Thoracic aorta (tissue), 2 donors: ENCODE data around the gene FKBP1B. TPM values are rescaled to one million over a fixed set of nuclear protein-coding genes. Genes with fewer than 3 reads are reported as not detected.
A peak's percentile ranks its signal among the peaks of the same experiment; 100 is the strongest.
"Not testable (repeated sequence)": the region's sequence is repeated elsewhere in the genome, so short reads cannot be mapped to it uniquely, and the experiment has no call there.

ENCODE experiments used
- ATAC-seq: fragments of 150-250 bp; one replicate; pipeline ENCODE4 v1.8.0; 2017; ENCODE audit warnings: low read depth; ENCODE audit not compliant: insufficient number of reproducible peaks, low FRiP score
- DNase-seq: peaks from one replicate; pipeline ENCODE4 v3.0.0-alpha.2; 2020; ENCODE audit warnings: low spot score
- H3K27ac ChIP-seq, 2 donors: fragments of 200-600 bp; sonication (generic); 1 replicate in 1 of 2; 2 replicates in 1 of 2; pipeline ENCODE4 v1.5.1; 2016; ENCODE audit warnings: mild to moderate bottlenecking in 2 of 2, moderate library complexity in 2 of 2
- H3K27me3 ChIP-seq: fragments of 200-600 bp; sonication (generic); replicated peaks from 2 replicates; pipeline ENCODE4 v1.6.0; 2016; ENCODE audit warnings: mild to moderate bottlenecking; ENCODE audit not compliant: insufficient read depth
- H3K36me3 ChIP-seq: fragments of 200-600 bp; sonication (generic); one replicate; pipeline ENCODE4 v1.5.1; 2016
- H3K4me1 ChIP-seq, 2 donors: fragments of 200-600 bp; sonication (generic); 1 replicate in 1 of 2; 2 replicates in 1 of 2; pipeline versions ENCODE4 v1.5.1 to v1.6.0; 2016; ENCODE audit warnings: low read depth in 2 of 2, mild to moderate bottlenecking in 1 of 2; ENCODE audit not compliant: control insufficient read depth in 1 of 2
- H3K4me3 ChIP-seq: fragments of 200-600 bp; sonication (generic); 2 replicates; pipeline ENCODE4 v1.5.1; 2016; ENCODE audit warnings: mild to moderate bottlenecking
- H3K9me3 ChIP-seq: fragments of 200-600 bp; sonication (generic); 2 replicates; pipeline ENCODE4 v1.5.1; 2016
- total RNA-seq, 2 donors: library from RNA; depleted of rRNA; stranded (reverse); fragments of >200 nt; gene quantifications; one replicate each; pipeline versions ENCODE4 v1.1.0 to v1.2.3, GENCODE V29; 2016
- TF ChIP-seq, protein P1 (sequence below): fragments of 200-600 bp; sonication (generic); IDR thresholded peaks from one replicate; pipeline ENCODE4 v1.5.1; 2019; ENCODE audit warnings: antibody characterized with exemption

The FKBP1B gene
- total RNA-seq, 2 donors from 2014 or later: 7.3 to 12.5 TPM

DNA sequence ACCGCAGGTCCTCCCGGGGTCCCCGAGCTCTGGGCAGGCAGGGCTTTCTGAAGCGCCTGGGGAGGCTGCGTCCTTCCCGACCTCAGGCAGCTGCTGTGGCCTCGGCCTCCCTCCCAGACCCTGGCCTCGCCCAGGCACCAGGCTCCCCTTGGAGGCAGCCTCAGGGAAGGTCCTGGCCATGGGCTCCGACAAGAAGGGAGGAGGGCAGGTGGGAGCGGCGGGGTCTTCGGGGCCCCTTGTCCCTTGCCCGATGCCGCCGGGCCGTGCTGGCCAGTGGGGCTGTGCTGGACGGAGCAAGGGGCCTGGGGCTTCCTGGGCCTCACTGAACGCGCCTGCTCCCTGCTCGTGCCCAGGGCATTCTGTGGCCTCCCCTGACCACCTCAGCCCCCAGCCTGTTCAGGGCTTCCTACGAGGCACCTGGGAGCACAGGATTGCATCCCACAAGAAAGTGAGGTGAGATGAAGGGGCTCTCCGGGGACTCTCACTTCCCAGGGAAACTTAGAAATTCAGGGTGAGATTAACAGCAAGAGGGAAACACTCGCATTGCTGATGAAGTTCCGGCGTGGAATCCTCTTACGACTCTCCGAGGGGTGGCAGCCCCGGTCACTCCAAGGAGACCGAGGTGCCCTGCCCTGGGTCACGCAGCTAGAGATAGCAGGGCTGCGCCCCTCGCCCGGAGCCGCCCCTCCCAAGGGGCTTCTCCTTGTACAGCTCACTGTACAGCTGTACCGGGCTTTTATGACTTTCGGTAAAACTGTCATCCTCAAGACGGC lies 38.9 kb upstream of the FKBP1B start:
- TF ChIP-seq, protein P1, sequence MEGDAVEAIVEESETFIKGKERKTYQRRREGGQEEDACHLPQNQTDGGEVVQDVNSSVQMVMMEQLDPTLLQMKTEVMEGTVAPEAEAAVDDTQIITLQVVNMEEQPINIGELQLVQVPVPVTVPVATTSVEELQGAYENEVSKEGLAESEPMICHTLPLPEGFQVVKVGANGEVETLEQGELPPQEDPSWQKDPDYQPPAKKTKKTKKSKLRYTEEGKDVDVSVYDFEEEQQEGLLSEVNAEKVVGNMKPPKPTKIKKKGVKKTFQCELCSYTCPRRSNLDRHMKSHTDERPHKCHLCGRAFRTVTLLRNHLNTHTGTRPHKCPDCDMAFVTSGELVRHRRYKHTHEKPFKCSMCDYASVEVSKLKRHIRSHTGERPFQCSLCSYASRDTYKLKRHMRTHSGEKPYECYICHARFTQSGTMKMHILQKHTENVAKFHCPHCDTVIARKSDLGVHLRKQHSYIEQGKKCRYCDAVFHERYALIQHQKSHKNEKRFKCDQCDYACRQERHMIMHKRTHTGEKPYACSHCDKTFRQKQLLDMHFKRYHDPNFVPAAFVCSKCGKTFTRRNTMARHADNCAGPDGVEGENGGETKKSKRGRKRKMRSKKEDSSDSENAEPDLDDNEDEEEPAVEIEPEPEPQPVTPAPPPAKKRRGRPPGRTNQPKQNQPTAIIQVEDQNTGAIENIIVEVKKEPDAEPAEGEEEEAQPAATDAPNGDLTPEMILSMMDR: no peak
- H3K9me3 ChIP-seq: no peaks in the 10 kb centered on the region
- peaks cover 6 to 10% of the 10 kb centered on the region in 2 donors for H3K4me1 ChIP-seq
- no peak for ATAC-seq
- H3K4me3 ChIP-seq: peak overlapping the region; percentile 44
- DNase-seq: no peak
- no peaks in the 10 kb centered on the region for H3K36me3 ChIP-seq
- no peak overlapping the region for H3K27ac ChIP-seq
- no peaks in the 10 kb centered on the region for H3K27me3 ChIP-seq

DNA sequence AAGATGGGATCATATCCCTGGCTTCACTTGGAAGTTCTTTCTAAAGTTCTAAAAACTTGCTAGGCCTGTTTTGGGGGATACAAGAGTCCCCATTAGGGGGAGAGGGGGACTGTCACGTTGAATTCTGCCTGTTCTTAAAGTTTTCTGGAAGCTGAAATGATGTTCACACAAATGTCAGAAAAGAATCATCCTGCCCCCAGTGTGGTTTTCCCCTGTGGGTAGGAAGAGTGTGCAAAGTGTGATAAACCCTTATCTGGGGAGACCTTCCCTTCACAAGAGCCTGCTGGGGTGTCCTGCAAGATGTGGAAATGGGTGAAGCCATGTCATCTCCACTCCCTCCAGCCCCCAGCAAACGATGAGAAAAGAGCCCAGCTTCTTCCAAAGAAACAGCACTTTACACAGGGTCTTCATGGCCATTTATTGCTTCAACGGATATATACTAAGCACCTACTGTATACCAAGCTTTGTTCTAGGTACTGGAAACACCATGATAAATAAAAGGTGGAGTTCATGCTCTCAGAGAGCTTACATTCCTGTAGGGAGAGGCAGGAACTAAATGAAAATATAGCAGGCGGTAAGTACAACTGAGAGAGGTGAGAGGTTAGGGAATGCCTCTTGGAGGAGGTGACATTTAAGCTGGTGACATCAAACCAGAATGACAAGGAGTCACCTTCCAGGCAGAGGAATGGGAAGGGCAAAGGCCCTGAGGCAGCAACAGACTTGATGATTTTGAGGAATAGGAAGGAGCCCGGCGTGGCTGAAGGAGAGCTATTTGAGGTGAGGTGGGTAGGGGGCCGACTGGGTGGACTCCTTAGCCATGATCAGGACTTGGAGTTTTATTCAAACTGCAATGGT lies 38.1 kb upstream of the FKBP1B start:
- H3K4me3 ChIP-seq: no peak overlapping the region
- no peaks in the 10 kb centered on the region for H3K36me3 ChIP-seq
- peaks cover 6 to 10% of the 10 kb centered on the region in 2 donors for H3K4me1 ChIP-seq
- TF ChIP-seq, protein P1: no peak
- ATAC-seq: no peak
- H3K27me3 ChIP-seq: no peaks in the 10 kb centered on the region
- H3K9me3 ChIP-seq: no peaks in the 10 kb centered on the region
- H3K27ac ChIP-seq: no peak overlapping the region
- DNase-seq: no peak

DNA sequence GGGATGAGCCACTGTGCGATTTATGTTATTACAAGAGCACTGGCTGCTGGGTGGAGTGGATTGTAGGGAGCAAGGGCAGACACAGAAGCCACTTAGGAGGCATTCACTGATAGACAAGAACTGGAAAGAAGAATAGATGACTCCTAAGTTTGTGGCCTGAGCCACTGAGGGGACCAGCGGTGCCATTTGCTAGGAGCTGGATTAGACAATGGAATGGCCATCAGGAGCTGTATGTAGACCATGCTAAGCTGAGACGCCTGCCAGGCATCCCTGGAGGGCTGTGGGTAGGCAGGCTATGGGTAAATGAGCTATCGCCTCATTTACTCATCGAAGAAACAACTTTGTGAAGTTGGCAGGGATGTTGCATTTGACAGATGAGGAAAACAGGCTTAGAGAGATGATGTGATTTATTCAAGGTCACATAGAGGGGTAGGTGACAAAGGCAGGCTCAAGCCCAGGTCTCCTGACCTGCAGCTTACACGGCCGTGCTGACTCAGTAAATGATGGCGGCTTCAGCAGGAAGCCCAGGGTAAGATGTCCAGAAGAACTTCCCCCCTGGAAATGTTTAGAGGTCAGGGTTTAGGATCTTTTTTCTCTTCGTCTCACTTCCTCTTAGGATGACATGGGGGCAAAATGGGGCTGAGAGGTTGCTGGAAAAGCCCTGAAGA lies 36.9 kb upstream of the FKBP1B start:
- no peak overlapping the region for H3K27ac ChIP-seq
- ATAC-seq: no peak
- no peaks in the 10 kb centered on the region for H3K27me3 ChIP-seq
- H3K36me3 ChIP-seq: no peaks in the 10 kb centered on the region
- TF ChIP-seq, protein P1: no peak
- DNase-seq: no peak
- H3K4me3 ChIP-seq: no peak overlapping the region
- peaks cover 6 to 10% of the 10 kb centered on the region in 2 donors for H3K4me1 ChIP-seq
- H3K9me3 ChIP-seq: no peaks in the 10 kb centered on the region

DNA sequence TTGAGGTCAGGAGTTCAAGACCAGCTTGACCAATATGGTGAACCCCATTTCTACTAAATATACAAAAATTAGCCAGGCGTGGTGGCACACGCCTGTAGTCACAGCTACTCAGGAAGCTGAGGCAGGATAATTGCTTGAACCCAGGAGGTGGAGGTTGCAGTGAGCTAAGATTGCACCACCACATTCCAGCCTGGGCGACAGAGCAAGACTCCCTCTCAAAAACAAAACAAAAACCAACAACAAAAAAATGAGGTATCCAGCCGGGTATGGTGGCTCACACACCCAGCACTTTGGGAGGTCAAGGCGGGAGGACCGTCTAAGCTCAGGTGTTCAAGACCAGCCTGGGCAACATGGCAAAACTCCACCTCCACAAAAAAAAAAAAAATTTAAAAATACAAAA lies 34.6 kb upstream of the FKBP1B start:
- H3K4me3 ChIP-seq, H3K4me1 ChIP-seq, DNase-seq, H3K9me3 ChIP-seq, ATAC-seq, H3K27me3 ChIP-seq, H3K27ac ChIP-seq, H3K36me3 ChIP-seq: not testable (repeated sequence)

DNA sequence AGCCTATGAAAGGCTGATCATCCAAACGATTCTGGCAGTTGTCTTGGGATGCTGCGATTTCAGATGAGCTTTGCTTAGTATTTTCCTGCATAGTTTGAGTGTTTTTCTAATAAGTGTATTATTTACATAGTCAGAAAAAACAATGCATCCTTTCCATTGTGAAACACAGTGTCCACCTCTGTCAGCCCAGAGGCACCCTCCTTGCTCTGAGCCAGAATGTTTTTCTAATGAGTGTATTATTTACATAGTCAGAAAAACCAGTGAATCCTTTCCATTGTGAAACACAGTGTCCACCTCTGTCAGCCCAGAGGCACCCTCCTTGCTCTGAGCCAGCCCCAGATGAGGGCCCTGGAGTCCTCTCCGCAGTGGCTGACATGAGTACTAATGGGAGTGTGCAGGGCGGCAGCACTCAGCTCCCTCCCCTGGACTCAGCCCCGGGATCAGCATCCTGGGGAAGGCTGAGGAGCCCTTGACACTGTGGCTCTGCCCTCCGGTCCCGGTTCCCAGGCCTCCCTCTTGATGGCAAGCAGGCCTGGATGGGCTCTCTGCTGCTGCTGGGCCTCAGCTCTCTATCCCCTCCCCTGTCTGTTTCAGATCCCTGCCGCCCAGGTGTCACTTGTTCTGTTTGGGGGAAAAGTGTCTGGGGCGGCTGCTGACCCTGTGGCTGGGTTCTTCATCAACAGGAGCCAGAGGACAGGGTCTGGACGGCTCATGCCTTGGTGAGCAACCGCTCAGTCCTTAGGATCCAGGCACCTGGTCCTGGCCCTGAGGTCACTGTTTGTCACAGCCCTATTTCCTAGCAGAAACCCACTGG lies 33.8 kb upstream of the FKBP1B start:
- H3K27me3 ChIP-seq: no peaks in the 10 kb centered on the region
- ATAC-seq (no peak), DNase-seq (no peak)
- TF ChIP-seq, protein P1: no peak
- H3K27ac ChIP-seq: no peak overlapping the region
- H3K4me1 ChIP-seq: no peaks in the 10 kb centered on the region
- H3K36me3 ChIP-seq: no peaks in the 10 kb centered on the region
- no peaks in the 10 kb centered on the region for H3K9me3 ChIP-seq
- no peak overlapping the region for H3K4me3 ChIP-seq
